ENCODE data around the gene EHMT2. TPM values are rescaled to one million over a fixed set of nuclear protein-coding genes. Genes with fewer than 3 reads are reported as not detected.

The EHMT2 gene
- total RNA-seq, 1 donor from 2014 or later = 175 TPM

DNA sequence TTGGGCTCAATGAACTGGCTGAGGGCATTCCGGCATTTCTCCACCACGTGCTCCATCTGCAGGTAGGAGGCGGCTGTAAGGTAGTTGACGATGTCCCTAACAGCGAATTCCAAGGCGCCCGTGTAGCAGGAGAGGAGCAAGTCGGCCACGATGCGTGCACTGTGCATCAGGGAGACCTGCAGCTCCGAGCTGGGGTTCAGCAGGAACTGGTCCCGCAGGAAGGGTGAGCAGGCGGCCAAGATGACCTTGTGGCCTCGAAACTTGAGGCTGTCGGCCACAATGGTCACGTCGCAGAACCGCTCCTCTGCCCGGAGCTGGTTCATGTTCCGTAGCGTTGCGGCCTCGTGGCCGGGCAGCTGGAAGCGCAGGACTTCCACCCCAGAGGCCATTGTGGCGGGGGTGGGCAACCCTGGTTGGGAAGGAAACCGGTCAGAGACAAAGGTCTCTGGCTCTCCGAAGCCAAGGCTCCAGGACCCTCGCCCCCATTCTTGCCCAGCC is 3.5 kb upstream of the EHMT2 start:
- no peak for TF ChIP-seq CTCF (IDR thresholded peaks at IDR 0.05; ENCODE audit: unreplicated experiment)
- no peak for DNase-seq (ENCODE audit: low spot score, unreplicated experiment)
- no peaks in the 10 kb centered on the region for H3K9me3 Mint-ChIP-seq (ENCODE audit: low read depth)
- peak overlapping the region; percentile 86 for H3K27ac Mint-ChIP-seq
- peak overlapping the region; percentile 81 for H3K4me3 Mint-ChIP-seq (ENCODE audit: low read depth)
- peaks cover under 1% of the 10 kb centered on the region for H3K27me3 Mint-ChIP-seq
- H3K4me1 Mint-ChIP-seq (ENCODE audit: low read depth) = peaks cover 26% of the 10 kb centered on the region
- H3K36me3 Mint-ChIP-seq (ENCODE audit: insufficient read depth) = peaks cover 2% of the 10 kb centered on the region

GRCh38 chr6:31899882-31900722 is 2.6 kb upstream of the EHMT2 start:
- Mint-ChIP-seq H3K4me1 (ENCODE audit: low read depth) (peaks cover 26% of the 10 kb centered on the region), H3K36me3 (ENCODE audit: insufficient read depth) (peaks cover 7% of the 10 kb centered on the region), H3K27me3 (no peaks in the 10 kb centered on the region), H3K4me3 (ENCODE audit: low read depth) (peak overlapping the region; percentile 53), H3K27ac (no peak overlapping the region), H3K9me3 (ENCODE audit: low read depth) (no peaks in the 10 kb centered on the region)
- DNase-seq (ENCODE audit: low spot score, unreplicated experiment) = no peak
- no peak for TF ChIP-seq CTCF (IDR thresholded peaks at IDR 0.05; ENCODE audit: unreplicated experiment)

DNA sequence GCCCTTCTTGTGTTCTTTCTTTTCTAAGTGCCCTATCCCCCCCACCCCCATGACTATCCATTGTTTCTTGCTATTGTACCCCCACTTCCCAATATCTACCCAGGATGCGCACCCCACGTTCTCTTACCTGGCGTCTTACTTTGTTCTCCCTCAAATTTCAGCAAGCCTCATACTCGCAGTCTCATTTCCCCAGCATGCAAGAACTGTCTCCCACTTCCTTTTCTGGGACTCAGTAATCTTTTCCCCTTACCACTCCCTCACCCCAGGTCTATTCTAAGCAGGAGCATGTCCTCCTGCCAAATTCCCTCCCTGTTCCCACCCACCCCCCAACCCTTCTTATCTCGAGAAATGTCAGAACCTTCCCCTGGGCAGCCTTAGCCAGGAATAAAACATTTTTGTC is 1.7 kb upstream of the EHMT2 start:
- Mint-ChIP-seq H3K4me1 (ENCODE audit: low read depth) (peaks cover 26% of the 10 kb centered on the region), H3K9me3 (ENCODE audit: low read depth) (no peaks in the 10 kb centered on the region), H3K36me3 (ENCODE audit: insufficient read depth) (peaks cover 8% of the 10 kb centered on the region), H3K27ac (no peak overlapping the region), H3K27me3 (no peaks in the 10 kb centered on the region), H3K4me3 (ENCODE audit: low read depth) (peak overlapping the region; percentile 53)
- no peak for TF ChIP-seq CTCF (IDR thresholded peaks at IDR 0.05; ENCODE audit: unreplicated experiment)
- DNase-seq (ENCODE audit: low spot score, unreplicated experiment) = no peak

GRCh38 chr6:31898383-31899011 is 999 bp upstream of the EHMT2 start:
- no peak for DNase-seq (ENCODE audit: low spot score, unreplicated experiment)
- H3K36me3 Mint-ChIP-seq (ENCODE audit: insufficient read depth) = peaks cover 10% of the 10 kb centered on the region
- peak overlapping the region; percentile 97 for H3K27ac Mint-ChIP-seq
- peak overlapping the region; percentile 94 for H3K4me3 Mint-ChIP-seq (ENCODE audit: low read depth)
- no peaks in the 10 kb centered on the region for H3K27me3 Mint-ChIP-seq
- peaks cover 26% of the 10 kb centered on the region for H3K4me1 Mint-ChIP-seq (ENCODE audit: low read depth)
- TF ChIP-seq CTCF (IDR thresholded peaks at IDR 0.05; ENCODE audit: unreplicated experiment) = no peak
- H3K9me3 Mint-ChIP-seq (ENCODE audit: low read depth) = no peaks in the 10 kb centered on the region

DNA sequence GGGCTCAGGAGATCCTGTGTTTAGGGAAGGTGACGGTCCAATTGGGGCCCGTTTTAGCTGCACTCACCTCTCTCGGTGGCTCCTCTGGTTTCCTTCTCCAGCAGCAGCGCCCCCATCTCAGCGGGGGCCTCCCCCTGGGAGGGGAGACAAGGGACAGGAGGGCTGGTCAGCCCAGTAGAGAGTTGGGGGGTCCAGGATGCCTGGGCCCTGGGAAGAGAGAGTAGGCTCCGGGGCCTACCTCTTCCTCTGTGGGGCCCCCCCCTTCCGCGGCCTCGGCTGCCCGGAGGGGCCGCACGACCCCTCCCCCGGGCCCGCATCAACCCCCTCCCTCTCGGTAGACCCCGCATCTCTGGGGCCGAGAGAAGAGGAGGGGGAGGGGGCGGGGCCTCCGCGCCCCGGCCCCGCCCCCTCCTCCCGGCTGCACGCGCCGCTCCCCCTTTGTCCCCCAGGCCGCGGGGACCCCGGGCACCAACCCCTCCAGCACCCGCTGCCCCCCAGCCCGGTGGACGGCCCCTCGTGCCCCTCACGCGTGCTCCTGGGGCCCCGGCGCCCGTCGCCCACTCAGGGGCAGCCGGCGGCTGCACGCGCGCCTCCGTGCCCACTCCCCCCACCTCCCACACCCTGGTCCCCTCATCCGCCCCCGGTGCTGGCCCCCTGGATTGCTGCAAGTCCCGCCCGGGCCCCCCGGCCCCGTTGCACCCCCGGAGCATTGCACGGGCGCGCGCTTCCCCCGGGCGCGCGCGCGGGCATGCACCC is 464 bp downstream of the EHMT2 start:
- no peaks in the 10 kb centered on the region for H3K27me3 Mint-ChIP-seq
- H3K36me3 Mint-ChIP-seq (ENCODE audit: insufficient read depth) = peaks cover 18% of the 10 kb centered on the region
- peak overlapping the region; percentile 82 for H3K4me3 Mint-ChIP-seq (ENCODE audit: low read depth)
- no peak for DNase-seq (ENCODE audit: low spot score, unreplicated experiment)
- no peaks in the 10 kb centered on the region for H3K9me3 Mint-ChIP-seq (ENCODE audit: low read depth)
- no peak for TF ChIP-seq CTCF (IDR thresholded peaks at IDR 0.05; ENCODE audit: unreplicated experiment)
- H3K27ac Mint-ChIP-seq = no peak overlapping the region
- peaks cover 19% of the 10 kb centered on the region for H3K4me1 Mint-ChIP-seq (ENCODE audit: low read depth)

Measured in progenitor cell of endocrine pancreas (in vitro differentiated cells).